Activated CD4-positive, alpha-beta T cell treated with anti-CD3 and anti-CD28 coated beads, Interleukin-2, amount 50 U/mL, for 48 hours (primary cell): ENCODE results near the gene CYSRT1.

Experiments used
- DNase-seq, 2 experiments: peaks; one replicate each; pipeline ENCODE4 v3.0.0-alpha.2; 2020

The CYSRT1 gene

DNA sequence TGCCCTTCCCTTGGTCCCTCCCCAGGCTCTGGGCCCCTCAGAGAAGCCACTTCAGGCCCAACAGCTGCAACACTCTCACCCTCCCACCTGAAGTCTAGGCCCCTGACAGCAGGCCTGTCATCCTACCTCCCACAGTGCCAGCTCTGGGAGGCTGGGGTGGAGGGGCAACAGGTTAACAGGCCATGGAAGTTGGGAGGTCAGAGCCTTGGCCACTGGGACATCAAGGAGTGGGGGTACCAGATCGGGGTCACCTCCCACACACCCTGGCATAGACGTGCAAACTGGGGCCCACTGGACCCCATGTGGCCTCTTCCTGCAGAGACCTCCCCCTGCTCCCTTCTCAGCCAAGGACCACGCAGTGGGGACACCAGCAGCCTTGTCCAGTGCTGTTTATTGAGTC is 33.7 kb upstream of the CYSRT1 start:
- no peak for DNase-seq

DNA sequence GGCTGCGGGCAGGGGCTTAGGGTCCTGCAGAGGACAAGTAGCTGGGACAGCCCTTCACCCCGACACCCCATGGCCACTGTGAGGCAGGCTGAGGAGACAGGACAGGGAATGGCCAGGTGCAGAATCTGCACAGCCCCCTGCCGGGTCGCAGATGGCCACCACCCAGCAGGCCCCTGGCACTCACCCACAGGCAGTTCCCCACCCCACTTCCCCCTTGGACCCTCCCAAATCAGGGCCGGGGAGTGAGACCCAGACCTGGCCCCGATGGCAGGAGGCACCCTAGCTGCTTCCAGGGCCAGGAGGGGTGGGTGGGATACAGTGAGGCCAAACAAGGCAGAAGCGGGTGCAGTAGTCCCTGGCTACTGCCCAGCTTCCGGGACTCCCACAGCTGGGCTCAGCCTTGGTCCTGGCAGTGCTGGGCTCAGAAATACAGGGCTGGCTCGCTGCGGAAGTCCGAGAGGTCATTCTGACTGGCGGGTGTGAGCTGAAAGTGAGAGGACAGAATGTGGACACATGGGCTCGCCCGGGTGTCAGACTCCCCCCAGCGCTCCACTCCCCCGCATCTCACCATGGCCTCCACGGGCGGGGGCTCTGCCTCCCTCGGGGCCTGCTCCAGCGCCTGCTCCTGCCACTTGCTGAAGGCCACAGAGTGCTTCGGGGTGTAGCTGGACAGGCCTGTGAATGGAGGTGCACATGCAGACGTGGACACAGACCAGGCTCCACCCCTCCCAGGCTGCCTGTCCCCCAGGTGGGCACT is 33.1 kb upstream of the CYSRT1 start:
- DNase-seq = no peak

DNA sequence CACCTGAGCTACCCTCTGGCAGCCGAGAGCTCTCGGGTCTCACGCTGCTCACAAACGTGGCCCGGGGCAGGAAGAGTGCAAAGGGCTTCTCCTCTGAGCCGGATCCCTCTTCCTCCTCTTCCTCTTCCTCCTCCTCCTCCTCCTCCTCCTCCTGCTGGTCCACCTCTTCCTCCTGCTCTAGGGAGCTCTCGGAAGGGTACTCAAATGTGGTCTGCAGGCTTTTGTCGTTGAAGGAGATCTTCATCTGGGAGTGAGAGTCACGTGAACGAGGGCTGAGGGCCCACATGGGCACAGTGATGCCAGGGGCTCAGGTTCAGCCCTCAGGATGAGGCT is 32.6 kb upstream of the CYSRT1 start:
- DNase-seq = no peak

DNA sequence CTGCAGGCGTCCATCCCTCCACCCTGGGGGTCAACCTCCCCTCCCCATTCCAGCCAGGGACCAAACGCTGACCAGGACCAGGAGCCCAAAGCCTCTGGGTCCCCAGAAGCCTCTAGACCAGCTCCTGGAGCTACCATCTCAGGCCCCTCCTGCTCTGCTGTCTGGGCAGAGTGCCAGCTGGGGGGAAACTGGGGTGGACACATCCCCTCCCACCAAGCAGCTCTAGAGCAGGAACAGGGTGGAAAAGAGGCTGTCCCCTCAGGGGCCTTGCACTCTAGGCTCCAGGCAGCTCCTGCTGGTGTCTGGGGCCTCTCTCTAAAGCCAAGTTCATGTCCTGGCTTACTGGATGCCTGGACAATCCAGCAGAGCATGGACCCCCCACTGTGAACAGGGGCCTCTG is 32.1 kb upstream of the CYSRT1 start:
- no peak for DNase-seq

DNA sequence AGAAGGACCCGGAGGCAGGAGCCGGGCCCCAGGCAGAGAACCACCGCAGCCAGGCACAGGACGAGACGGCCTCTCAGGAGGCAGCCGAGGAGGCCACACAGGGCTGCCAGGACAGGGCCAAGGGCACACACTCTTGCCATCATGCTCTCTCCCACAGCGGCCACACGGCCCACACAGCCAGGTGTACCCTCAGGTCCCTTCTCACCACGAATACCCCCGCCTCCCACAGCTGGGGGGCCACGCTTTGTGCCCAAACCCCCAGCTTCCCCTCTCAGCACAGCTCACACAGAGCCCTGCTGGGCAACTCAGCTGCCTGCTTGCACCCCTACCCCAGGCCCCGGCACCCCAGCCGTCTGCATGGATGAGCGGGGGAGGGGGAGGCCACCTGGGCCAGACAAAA is 31.2 kb upstream of the CYSRT1 start:
- DNase-seq = no peak

DNA sequence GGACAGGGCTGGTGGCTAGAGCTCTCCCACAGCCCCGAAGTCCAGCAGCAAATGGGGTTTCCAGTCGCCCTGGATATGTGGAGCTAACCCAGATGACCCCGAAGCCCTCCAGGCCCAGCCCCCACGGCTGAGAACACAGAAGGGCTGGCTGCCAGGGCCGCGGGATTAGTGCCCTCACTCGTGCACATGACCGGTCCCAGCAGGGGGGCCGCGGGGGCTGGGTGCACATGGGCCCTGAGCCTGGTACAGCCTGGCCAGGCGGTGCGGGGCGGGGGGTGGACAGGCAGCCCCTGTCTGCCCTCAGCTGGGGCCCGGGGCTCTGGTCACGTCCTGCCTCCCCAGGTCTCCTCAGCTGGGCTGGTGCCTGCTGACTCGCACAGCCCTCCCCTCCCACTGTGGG is 30.6 kb upstream of the CYSRT1 start:
- DNase-seq = no peak

DNA sequence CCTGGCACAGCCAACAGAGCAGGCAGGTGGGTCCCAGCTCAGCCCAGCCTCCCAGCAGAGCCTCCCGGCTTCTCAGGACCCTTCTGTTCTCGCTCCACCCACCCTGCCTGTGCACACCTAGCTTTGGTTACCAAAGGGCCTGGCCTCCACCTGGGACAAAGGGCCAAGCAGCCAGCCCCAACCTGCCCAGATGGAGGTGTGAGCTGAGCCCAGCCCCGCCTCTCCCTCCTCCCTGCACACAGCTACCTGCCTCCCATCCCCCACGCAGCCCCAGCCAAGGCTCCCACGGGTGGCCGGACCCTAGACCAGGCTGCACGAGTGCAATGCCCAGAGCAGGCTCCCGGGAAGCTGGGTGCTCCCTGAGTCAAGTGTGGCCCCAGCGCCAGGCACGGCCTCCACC is 30.1 kb upstream of the CYSRT1 start:
- DNase-seq = no peak

DNA sequence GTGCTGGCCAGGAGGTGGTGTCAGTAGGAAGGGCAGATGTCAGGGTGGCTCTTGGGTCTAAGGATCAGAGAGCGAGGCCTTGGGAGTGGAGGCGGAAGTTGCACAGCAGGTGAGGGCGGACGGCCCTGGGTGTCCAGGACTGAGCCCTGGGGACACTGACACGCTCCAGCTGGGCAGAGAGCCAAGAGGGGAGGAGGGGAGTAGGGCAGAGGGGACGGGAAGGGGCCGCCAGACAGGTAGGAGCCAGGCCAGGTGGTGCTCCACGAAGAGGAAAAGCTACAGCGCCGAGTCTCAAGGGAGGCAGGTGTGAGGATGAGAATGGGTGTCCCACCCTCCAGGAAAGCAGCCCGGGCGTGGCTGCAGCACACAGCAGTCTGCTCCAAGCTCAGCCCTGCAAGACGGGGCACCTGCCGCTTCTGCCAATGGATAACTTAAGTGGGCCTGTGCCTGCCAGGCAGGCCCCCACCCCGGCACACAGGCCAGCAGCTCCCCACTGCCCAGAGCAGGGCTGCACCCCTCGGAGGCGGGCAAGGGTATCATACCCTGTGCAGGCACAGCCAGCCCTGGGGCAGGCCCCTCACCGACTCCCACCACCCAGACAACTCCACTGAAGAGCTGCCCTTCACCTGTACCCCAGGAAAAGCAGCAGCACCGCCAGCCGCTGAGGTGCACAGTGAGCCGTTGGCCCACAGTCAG is 29.3 kb upstream of the CYSRT1 start:
- DNase-seq = no peak

DNA sequence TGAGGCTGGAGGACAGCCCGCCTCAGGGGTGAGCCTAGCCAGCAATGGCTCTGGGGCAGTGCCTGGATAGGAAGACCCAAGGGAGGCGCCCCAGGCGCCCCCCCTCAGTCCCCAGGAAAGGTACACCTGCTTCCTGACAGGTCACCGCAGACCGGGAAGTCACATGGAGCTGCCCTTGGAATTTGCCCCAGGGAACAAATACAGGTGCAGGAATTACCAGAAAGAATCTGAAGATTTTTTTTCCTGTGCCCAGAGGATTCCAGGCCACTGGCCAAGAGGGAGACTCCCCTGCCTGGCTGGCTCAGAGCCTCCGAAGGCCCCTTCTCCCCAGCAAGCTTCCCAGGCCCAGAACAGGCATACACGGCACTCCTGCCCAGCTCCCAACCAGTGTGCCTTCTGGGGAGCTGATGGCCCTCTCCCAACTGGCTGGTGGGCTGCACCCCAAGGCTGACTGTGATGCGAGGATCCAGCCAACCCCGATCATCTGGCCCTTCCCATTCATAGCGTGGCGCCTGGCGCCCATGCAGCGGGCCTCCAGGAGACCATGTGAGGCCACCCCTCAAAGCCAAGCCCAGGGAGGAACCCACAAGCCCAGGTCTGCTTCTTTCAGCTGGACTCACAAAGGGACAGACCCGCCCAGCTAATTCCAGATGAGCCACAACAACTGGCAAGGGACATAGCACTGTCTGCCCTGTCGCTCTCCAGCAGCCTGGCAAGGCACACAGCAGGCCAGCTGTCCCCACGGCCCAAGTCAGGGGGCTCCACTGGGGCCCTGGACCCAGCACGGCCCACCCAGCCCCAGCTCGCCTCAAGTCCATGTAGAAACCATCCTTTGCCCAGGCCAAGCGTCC is 26.7 kb upstream of the CYSRT1 start:
- no peak for DNase-seq

DNA sequence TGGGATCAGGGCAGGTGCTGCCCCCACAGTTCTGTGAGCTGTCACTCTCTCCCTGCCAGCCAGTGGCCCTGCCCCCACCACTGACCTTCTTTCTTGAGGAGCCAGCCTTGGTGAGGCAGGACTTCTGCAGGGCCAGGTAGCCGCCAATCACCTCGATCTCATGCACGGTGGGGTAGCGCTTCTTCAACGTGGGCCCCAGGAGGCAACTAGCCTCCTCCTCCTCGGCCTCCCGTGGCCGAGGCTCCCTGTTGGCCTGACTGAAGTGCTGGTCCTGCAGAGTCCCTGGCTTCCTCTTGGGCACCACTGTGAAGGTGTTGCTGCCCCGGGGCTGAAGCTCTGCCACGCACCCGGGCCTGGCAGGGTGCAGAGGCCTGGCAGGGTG is 26.1 kb upstream of the CYSRT1 start:
- DNase-seq = no peak

DNA sequence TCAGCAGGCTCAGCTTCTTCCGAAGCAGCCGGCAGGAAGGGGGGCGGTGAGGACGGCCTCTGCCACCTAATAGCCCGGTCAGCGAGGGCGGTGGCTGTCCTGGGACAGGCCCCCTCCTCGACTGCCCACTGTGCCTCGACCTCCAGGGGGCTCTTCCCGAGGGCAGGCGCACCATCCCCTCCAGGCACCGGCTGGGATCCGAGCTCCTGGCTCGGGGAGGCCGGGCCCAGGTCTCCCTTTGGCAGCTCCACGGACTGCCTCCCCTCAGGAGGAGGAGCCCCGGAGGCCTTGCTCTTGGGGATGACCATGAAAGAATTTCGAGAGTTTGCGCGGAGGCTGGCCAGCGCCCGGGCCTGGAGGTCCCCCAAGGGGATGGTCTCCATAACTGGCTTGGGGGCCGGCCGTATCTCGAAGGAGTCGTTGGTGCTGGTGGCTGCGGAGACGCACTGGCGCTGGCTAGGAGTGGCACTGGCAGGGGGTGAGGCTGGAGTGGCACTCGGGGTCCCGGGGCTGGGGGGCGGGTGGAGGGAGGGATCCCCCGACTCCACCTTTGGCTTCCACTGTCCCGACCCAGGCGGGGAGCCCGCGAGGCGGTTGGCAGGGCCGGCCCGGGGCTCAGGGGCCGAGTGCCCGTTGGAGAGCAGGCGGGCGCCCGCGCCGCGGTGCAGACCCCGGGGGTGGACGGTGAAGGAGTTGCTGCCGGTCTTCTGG is 25.4 kb upstream of the CYSRT1 start:
- no peak for DNase-seq

DNA sequence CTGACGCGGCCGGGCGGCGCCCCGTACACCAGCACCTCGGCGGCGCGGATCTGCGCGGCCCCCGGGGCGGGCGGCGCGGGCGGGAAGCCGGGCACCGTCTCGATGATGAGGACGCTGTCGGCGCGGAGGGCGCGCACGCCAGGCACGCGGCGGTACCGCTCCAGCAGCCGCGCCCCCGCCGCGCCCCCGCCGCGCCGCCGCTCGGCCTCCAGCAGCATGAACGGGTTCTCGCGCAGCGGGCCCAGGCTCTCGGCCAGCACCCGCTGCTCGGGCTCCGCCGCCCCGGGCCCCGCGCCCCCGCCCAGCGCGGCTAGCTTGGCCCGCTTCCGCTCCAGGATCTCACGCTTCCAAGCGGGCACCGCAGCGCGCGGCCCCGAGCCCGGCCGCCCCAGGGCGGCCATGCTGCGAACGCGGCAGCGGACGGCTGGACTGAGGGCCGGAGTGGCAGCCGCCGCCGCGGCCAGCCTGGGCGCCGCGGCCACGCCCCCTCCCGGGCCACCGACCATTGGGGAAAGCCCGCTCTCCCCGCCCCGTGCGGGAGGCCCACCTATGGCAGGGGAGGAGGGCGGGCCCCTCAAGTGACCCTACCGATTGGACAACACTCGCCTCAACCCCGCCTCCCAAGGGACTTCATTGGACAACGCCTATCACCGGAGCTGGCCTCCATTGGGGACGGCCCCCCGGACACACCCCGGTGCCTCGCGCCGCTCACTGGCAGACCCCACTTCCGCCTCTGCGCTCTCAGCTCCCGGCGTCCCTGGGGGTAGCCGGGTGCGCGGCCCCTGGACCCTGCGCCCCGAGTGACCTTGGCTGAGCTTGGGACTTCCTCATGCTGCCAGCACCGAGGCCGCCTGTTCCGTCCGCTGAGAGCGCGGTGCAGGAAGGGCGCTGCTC is 24.4 kb upstream of the CYSRT1 start, which contains the start of gene TPRN:
Gene TPRN, minus strand, starts transcription at position 431 of the 894 bp plus-strand sequence. Its CDS starts 30 bp downstream, at position 401.
- peak; percentile 99 for DNase-seq

DNA sequence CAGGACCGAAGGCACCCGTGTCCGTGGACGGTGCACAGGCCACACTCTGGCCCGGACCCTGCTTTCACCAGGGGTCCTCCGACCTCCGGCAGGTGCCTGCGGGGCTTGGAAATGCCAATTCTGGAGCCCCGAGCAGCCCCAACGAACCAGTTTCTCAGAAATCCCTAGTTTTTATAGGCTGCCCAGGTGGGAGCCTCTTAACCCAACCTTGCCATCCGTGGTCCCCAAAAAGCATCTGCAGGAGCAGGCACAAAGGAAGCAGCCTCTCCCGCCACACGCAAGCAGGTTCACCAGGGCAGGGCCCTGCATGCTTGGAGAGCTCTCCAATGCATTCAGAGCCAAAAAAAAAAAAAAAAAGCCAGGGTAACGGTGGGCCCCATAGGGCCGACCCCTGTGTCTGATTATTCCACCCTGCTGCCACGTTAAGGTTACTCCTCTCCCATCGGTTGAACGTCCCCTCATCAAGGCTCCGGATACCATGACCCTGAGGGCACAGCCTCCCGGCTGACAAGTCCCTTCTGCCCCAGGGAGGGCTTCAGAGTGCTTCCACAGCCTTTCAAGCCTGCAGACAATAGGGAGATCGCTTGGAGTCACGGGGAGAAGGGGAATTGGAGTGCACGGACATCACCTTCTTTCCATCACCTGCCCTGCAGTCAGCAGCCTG is 23.6 kb upstream of the CYSRT1 start:
- DNase-seq = no peak

DNA sequence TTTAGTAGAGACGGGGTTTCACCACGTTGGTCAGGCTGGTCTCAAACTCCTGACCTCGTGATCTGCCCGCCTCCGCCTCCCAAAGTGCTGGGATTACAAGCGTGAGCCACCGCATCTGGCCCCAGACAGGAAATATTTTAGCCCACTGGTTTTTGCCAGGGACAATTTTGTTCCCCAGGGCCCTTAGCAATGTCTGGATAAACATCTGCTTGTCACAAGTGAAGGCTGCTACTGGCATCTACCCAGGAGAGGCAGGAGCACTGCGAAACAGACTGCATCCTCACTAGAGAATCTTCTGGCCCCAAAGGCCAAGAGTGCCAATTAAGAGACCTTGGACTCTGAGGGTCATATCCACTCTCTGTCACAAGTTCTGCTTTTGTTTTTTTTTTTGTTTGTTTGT is 22.0 kb upstream of the CYSRT1 start:
- no peak for DNase-seq

DNA sequence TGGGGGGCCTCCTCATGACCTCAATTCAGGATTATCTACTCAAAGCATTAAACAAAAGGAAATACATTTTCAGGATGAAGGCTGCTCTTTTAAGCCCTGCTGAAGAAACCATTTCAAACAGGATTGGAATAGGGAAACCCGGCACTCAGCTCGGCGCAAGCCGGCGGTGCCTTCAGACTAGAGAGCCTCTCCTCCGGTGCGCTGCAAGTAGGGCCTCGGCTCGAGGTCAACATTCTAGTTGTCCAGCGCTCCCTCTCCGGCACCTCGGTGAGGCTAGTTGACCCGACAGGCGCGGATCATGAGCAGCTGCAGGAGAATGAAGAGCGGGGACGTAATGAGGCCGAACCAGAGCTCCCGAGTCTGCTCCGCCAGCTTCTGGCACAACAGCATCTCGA is 20.2 kb upstream of the CYSRT1 start:
- DNase-seq = no peak

DNA sequence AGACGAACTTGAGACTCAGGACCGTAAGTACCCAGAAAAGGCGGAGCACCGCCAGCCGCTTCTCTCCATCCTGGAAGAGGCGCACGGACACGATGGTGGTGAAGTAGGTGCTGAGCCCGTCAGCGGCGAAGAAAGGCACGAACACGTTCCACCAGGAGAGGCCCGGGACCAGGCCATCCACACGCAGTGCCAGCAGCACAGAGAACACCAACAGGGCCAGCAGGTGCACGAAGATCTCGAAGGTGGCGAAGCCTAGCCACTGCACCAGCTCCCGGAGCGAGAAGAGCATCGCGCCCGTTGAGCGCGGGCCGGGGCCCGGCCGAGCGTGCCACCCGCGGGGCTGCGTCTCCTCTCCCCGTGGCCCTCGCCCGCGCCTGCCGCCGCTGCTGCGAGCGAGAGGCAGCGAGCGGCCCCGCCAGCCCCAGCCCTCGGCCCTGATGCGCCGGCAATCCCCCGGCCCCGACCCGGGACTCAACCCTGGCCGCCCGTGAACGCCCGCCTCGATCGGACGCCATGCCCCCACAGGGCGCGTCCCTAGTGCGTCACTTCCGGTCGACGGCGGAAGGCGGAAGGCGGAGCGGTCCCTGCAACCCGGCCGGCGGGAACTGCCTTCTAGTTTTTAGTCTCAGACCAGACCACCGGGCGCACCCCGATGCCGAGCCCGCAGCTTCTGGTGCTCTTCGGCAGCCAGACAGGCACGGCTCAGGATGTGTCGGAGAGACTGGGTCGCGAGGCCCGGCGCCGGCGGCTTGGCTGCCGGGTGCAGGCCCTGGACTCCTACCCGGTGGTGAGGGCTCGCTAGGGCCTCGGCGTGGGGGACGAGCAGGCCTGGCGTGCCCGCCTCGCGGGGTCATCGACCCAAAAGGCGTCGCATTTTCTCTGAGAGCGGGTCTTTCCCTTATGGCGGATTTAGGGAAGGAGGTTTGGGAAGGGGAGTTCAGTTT is 19.6 kb upstream of the CYSRT1 start, which contains the start of the genes NDOR1 and TMEM203:
Gene NDOR1, plus strand, starts transcription at position 575 of the 944 bp plus-strand sequence. Its CDS starts 78 bp downstream, at position 653.
Gene TMEM203, minus strand, starts transcription at position 523 of the 944 bp plus-strand sequence. Its CDS starts 234 bp downstream, at position 289.
- DNase-seq = peak; percentile 95 to 96

DNA sequence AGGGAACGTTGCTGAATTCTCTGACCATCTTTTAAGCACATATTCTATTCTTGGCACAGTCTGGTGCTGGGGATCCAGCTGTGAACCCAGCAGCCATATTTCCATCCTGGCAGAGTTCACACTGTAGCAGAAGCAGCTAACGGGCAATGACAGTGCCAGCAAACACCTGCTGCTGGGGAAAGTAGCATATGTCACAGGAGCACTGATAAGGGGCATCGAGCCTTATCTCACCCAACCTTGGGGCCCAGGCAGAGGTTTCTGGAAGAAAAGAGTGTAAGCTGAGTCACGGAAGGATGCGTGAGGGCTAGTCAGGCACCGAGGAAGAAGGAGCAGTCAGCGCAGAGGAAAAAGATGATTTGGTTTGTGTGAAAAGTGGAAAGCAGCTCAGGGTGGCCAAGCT is 18.4 kb upstream of the CYSRT1 start:
- no peak for DNase-seq

DNA sequence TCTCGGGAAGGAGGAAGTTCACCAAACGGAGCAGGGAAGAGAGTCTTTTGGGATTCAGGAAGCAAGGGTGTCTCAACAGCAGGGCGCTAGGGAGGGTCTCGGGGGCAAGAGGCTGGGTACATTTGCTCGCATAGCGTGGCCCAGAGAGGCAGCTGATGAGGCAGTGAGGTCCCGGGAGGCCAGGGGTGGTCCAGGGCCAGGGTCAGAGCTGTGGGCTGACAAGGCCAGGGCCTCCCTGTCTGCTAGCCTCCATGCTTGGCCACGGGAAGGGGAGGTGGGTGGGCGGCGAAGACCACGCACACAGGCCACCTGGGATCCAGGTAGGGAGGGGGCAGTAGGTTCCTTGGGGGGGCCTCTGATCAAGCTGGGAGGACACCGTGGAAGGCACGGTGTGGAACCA is 13.4 kb upstream of the CYSRT1 start:
- DNase-seq = no peak

DNA sequence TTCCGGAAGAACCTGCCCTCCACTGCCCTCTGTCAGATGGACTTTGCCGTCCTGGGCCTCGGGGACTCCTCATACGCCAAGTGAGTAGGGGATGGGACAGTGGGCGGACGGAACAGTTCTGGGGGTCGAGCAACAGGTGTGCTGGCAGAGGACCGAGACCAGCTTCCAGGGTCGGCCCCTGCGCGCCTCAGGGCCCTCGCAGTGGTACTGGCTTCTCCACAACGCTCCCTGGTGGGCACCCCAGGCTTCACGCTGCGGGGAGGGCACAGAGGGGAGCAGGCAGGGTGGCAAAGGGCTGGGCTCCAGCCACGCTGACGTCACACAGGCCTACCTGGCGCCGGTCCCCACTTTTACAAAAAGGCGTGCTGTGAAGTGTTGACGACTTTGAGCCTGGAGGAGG is 12.5 kb upstream of the CYSRT1 start:
- DNase-seq = no peak
